Neural cell (in vitro differentiated cells): ENCODE results near the gene TAS2R41. TPM values are rescaled to one million over a fixed set of nuclear protein-coding genes. Genes with fewer than 3 reads are reported as not detected.

ENCODE experiments used
- H2AFZ ChIP-seq: fragments of 200-600, 300-800 bp; sonication (generic), shearing (Covaris generic); 2 replicates; pipeline ENCODE4 v1.6.0; 2014; ENCODE audit warnings: low read depth, mild to moderate bottlenecking, antibody characterized with exemption, low read length, moderate library complexity
- H3F3A ChIP-seq: fragments of 200-600 bp; shearing (Covaris generic); 2 replicates; pipeline ENCODE4 v1.6.1; 2016; ENCODE audit warnings: mild to moderate bottlenecking, moderate library complexity, mixed read lengths, antibody characterized with exemption, low read length; ENCODE audit not compliant: insufficient read depth, poor library complexity, severe bottlenecking
- H3K27ac ChIP-seq: fragments of 200-600, 300-800 bp; sonication (generic), shearing (Covaris generic); 2 replicates; pipeline ENCODE4 v1.5.1; 2014; ENCODE audit warnings: mild to moderate bottlenecking, low read length, moderate library complexity
- H3K27me3 ChIP-seq: fragments of 300-800, 200-600 bp; sonication (generic), shearing (Covaris generic); 2 replicates; pipeline ENCODE4 v1.6.0; 2014; ENCODE audit warnings: mild to moderate bottlenecking, low read depth, low read length, moderate library complexity; ENCODE audit not compliant: insufficient read depth
- H3K36me3 ChIP-seq: fragments of 300-800, 200-600 bp; sonication (generic), shearing (Covaris generic); 2 replicates; pipeline ENCODE4 v1.5.1; 2014; ENCODE audit warnings: mild to moderate bottlenecking, antibody characterized with exemption, low read length, moderate library complexity; ENCODE audit not compliant: insufficient read depth
- H3K4me2 ChIP-seq: fragments of 300-800, 200-600 bp; sonication (generic), shearing (Covaris generic); 2 replicates; pipeline ENCODE4 v1.6.0; 2014; ENCODE audit warnings: mild to moderate bottlenecking, low read length
- H3K4me3 ChIP-seq: fragments of 300-800, 200-600 bp; sonication (generic), shearing (Covaris generic); 2 replicates; pipeline ENCODE4 v1.5.1; 2014; ENCODE audit warnings: mild to moderate bottlenecking, low read length, moderate library complexity
- H3K79me2 ChIP-seq: fragments of 200-600 bp; shearing (Covaris generic); replicated peaks from 2 replicates; pipeline ENCODE4 v1.6.0; 2014; ENCODE audit warnings: mild to moderate bottlenecking, low read length, moderate library complexity; ENCODE audit not compliant: insufficient read depth
- H3K9ac ChIP-seq: fragments of 300-800, 200-600 bp; sonication (generic), shearing (Covaris generic); 2 replicates; pipeline ENCODE4 v1.6.1; 2016; ENCODE audit warnings: mild to moderate bottlenecking, low read length, mixed read lengths
- H3K9me2 ChIP-seq: fragments of 200-600 bp; shearing (Covaris generic); 2 replicates; pipeline ENCODE4 v1.6.1; 2016; ENCODE audit warnings: mild to moderate bottlenecking, low read length, mixed read lengths; ENCODE audit not compliant: insufficient read depth
- H3K9me3 ChIP-seq: fragments of 200-600, 300-800 bp; sonication (generic), shearing (Covaris generic); 2 replicates; pipeline ENCODE4 v1.6.1; 2016; ENCODE audit warnings: mild to moderate bottlenecking, mixed run types, low read length, moderate library complexity, mixed read lengths
- H4K20me1 ChIP-seq: fragments of 200-600 bp; shearing (Covaris generic); 2 replicates; pipeline ENCODE4 v1.6.1; 2016; ENCODE audit warnings: mild to moderate bottlenecking, mixed run types; ENCODE audit not compliant: insufficient read depth
- EP300 ChIP-seq: fragments of 450-650 bp; conservative IDR thresholded peaks from 2 replicates; pipeline ENCODE4 v1.6.1; 2014; ENCODE audit warnings: antibody characterized with exemption, mild to moderate bottlenecking, moderate library complexity; ENCODE audit not compliant: poor library complexity, severe bottlenecking
- EZH2 ChIP-seq: fragments of 200-600, 300-800 bp; shearing (Covaris generic), sonication (generic); IDR thresholded peaks from 2 replicates; pipeline ENCODE4 v1.6.1; 2014; ENCODE audit warnings: antibody characterized with exemption, low read length, borderline replicate concordance, mild to moderate bottlenecking; ENCODE audit not compliant: insufficient read depth, poor library complexity, severe bottlenecking
- MXI1 ChIP-seq: fragments of 450-650 bp; conservative IDR thresholded peaks from 2 replicates; pipeline ENCODE4 v1.6.1; 2014; ENCODE audit warnings: antibody characterized with exemption, mild to moderate bottlenecking; ENCODE audit not compliant: poor library complexity, severe bottlenecking
- POLR2AphosphoS5 ChIP-seq: IDR thresholded peaks from 2 replicates; pipeline ENCODE4 v1.6.1; 2012
- RAD21 ChIP-seq: fragments of 450-650 bp; conservative IDR thresholded peaks from 2 replicates; pipeline ENCODE4 v1.6.1; 2014; ENCODE audit warnings: antibody characterized with exemption, mild to moderate bottlenecking, moderate library complexity
- SMC3 ChIP-seq: fragments of 450-650 bp; conservative IDR thresholded peaks from 2 replicates; pipeline ENCODE4 v1.6.1; 2014; ENCODE audit warnings: antibody characterized with exemption, mild to moderate bottlenecking, moderate library complexity; ENCODE audit not compliant: poor library complexity
- TAF1 ChIP-seq: IDR thresholded peaks from 2 replicates; pipeline ENCODE4 v1.6.1; 2012; ENCODE audit warnings: low read depth
- polyA plus RNA-seq: library from polyadenylated mRNA; depleted of rRNA; stranded (reverse); fragments of >200 nt; gene quantifications from 2 replicates; pipeline ENCODE4 v1.2.3, GENCODE V29; 2014
- TF ChIP-seq, protein P1 (sequence below): IDR thresholded peaks from 2 replicates; pipeline ENCODE4 v1.6.1; 2012; ENCODE audit warnings: borderline replicate concordance
- TF ChIP-seq, protein P2 (sequence below): fragments of 450-650 bp; IDR thresholded peaks from 2 replicates; pipeline ENCODE4 v1.5.1; 2014; ENCODE audit warnings: antibody characterized with exemption, mild to moderate bottlenecking, moderate library complexity; ENCODE audit not compliant: poor library complexity, severe bottlenecking

Gene TAS2R41
- polyA plus RNA-seq, 1 donor from 2014 or later, result not detected

DNA sequence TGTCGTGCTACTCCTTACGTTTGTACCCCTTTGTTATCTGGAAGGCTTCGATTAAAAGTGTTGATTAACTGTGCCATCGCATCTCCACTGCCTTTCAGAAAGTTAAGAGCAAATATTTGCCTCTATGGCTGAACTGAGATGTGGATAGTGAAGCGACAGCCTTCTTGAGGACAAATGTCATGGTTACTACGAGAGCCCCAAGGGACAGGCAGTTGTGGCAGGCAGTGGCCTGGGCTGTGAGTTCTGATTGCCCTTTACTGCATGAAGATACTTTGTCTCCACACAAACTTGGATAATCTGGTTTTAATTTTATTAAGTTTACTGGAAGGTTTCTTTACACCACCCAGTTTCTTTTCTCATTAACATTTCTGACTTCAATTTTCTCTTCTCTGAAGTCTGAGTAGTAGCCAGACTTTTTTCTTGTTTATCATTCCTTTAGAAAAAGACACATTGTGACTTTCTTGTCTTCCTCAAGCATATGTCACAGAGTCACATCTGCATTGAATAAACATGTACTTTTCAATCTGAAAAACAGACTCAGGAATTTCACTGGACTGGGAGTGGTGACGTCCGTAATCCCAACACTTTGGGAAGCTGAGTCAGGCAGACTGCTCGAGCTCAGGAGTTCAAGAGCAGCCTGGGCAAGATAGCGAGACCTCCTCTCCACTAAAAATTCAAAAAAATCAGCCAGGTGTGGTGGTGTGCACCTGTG, 1.5 kb downstream of the TAS2R41 start:
- no peak overlapping the region for H3K4me2 ChIP-seq
- no peaks in the 10 kb centered on the region for H3K36me3 ChIP-seq

DNA sequence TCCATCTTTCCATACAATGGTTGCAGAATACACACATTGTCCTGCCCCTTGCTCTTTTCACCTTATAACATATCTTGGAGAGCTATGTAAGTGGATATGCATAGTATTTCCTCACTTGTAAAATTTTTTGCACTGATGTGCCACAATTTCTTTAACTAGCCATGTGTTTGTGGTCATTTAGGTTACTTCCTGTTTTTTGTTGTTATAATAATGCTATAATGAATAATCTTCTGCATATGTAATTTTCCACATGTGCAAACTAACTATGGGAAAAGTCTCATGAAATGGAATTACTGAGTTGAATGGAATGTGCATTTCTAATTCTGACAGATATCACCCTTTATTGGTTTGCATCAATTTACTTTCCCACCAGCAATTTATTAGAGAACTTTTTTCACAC, 2.8 kb downstream of the TAS2R41 start:
- no peaks in the 10 kb centered on the region for H3K79me2 ChIP-seq
- no peaks in the 10 kb centered on the region for H3K36me3 ChIP-seq
- H3F3A ChIP-seq, result no peaks in the 10 kb centered on the region
- no peak overlapping the region for H2AFZ ChIP-seq
- H3K9me2 ChIP-seq, result no peaks in the 10 kb centered on the region
- H3K4me2 ChIP-seq, result no peak overlapping the region
- H3K4me3 ChIP-seq, result no peak overlapping the region
- H3K9ac ChIP-seq, result no peak overlapping the region
- H3K27me3 ChIP-seq, result no peaks in the 10 kb centered on the region
- H3K9me3 ChIP-seq, result no peaks in the 10 kb centered on the region
- no peaks in the 10 kb centered on the region for H4K20me1 ChIP-seq
- H3K27ac ChIP-seq, result no peak overlapping the region
- TF ChIP-seq EZH2, result no peak
- TF ChIP-seq MXI1, result no peak
- TF ChIP-seq EP300, result no peak
- TF ChIP-seq, protein P1, sequence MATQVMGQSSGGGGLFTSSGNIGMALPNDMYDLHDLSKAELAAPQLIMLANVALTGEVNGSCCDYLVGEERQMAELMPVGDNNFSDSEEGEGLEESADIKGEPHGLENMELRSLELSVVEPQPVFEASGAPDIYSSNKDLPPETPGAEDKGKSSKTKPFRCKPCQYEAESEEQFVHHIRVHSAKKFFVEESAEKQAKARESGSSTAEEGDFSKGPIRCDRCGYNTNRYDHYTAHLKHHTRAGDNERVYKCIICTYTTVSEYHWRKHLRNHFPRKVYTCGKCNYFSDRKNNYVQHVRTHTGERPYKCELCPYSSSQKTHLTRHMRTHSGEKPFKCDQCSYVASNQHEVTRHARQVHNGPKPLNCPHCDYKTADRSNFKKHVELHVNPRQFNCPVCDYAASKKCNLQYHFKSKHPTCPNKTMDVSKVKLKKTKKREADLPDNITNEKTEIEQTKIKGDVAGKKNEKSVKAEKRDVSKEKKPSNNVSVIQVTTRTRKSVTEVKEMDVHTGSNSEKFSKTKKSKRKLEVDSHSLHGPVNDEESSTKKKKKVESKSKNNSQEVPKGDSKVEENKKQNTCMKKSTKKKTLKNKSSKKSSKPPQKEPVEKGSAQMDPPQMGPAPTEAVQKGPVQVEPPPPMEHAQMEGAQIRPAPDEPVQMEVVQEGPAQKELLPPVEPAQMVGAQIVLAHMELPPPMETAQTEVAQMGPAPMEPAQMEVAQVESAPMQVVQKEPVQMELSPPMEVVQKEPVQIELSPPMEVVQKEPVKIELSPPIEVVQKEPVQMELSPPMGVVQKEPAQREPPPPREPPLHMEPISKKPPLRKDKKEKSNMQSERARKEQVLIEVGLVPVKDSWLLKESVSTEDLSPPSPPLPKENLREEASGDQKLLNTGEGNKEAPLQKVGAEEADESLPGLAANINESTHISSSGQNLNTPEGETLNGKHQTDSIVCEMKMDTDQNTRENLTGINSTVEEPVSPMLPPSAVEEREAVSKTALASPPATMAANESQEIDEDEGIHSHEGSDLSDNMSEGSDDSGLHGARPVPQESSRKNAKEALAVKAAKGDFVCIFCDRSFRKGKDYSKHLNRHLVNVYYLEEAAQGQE, result no peak
- no peak for TF ChIP-seq SMC3
- TF ChIP-seq TAF1, result no peak
- no peak for TF ChIP-seq POLR2AphosphoS5
- no peak for TF ChIP-seq RAD21
- TF ChIP-seq, protein P2, sequence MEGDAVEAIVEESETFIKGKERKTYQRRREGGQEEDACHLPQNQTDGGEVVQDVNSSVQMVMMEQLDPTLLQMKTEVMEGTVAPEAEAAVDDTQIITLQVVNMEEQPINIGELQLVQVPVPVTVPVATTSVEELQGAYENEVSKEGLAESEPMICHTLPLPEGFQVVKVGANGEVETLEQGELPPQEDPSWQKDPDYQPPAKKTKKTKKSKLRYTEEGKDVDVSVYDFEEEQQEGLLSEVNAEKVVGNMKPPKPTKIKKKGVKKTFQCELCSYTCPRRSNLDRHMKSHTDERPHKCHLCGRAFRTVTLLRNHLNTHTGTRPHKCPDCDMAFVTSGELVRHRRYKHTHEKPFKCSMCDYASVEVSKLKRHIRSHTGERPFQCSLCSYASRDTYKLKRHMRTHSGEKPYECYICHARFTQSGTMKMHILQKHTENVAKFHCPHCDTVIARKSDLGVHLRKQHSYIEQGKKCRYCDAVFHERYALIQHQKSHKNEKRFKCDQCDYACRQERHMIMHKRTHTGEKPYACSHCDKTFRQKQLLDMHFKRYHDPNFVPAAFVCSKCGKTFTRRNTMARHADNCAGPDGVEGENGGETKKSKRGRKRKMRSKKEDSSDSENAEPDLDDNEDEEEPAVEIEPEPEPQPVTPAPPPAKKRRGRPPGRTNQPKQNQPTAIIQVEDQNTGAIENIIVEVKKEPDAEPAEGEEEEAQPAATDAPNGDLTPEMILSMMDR, result no peak

More for the DNA sequence above, 1.5 kb downstream of the TAS2R41 start:
- Histone ChIP-seq H3K9me2 (no peaks in the 10 kb centered on the region), H2AFZ (no peak overlapping the region), H4K20me1 (no peaks in the 10 kb centered on the region), H3K4me3 (no peak overlapping the region), H3K9ac (no peak overlapping the region), H3F3A (no peaks in the 10 kb centered on the region), H3K27ac (no peak overlapping the region), H3K27me3 (no peaks in the 10 kb centered on the region), H3K79me2 (no peaks in the 10 kb centered on the region), H3K9me3 (no peaks in the 10 kb centered on the region)
- no peak for TF ChIP-seq RAD21
- no peak for TF ChIP-seq MXI1
- TF ChIP-seq POLR2AphosphoS5, result no peak
- no peak for TF ChIP-seq EP300
- TF ChIP-seq, protein P2, result no peak
- TF ChIP-seq TAF1, result no peak
- TF ChIP-seq, protein P1, result no peak
- no peak for TF ChIP-seq SMC3
- TF ChIP-seq EZH2, result no peak
